ENCODE data around the gene EZH2.

DNA sequence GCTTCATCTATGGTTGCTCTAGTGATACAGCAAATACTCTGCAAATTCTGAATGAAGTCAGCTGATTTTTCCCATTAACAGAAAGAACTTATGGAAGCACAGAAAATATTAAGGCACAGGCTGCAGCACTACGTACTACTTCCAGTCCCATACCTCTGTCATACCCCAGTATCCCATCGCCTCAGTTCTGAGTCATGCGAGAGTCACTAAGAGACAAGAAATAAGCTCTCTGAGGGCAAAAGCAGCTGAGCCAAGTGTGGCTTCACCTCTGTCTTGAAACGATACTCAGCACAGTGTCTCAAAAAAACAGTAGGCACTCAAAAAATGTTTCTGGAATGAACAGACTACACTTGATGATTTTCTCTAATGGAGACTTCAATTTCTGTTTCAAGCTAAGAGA lies 48.2 kb downstream of the EZH2 start:
- TF ChIP-seq, protein P1, sequence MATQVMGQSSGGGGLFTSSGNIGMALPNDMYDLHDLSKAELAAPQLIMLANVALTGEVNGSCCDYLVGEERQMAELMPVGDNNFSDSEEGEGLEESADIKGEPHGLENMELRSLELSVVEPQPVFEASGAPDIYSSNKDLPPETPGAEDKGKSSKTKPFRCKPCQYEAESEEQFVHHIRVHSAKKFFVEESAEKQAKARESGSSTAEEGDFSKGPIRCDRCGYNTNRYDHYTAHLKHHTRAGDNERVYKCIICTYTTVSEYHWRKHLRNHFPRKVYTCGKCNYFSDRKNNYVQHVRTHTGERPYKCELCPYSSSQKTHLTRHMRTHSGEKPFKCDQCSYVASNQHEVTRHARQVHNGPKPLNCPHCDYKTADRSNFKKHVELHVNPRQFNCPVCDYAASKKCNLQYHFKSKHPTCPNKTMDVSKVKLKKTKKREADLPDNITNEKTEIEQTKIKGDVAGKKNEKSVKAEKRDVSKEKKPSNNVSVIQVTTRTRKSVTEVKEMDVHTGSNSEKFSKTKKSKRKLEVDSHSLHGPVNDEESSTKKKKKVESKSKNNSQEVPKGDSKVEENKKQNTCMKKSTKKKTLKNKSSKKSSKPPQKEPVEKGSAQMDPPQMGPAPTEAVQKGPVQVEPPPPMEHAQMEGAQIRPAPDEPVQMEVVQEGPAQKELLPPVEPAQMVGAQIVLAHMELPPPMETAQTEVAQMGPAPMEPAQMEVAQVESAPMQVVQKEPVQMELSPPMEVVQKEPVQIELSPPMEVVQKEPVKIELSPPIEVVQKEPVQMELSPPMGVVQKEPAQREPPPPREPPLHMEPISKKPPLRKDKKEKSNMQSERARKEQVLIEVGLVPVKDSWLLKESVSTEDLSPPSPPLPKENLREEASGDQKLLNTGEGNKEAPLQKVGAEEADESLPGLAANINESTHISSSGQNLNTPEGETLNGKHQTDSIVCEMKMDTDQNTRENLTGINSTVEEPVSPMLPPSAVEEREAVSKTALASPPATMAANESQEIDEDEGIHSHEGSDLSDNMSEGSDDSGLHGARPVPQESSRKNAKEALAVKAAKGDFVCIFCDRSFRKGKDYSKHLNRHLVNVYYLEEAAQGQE (IDR thresholded peaks at IDR 0.05) = no peak
- TF ChIP-seq, protein P2, sequence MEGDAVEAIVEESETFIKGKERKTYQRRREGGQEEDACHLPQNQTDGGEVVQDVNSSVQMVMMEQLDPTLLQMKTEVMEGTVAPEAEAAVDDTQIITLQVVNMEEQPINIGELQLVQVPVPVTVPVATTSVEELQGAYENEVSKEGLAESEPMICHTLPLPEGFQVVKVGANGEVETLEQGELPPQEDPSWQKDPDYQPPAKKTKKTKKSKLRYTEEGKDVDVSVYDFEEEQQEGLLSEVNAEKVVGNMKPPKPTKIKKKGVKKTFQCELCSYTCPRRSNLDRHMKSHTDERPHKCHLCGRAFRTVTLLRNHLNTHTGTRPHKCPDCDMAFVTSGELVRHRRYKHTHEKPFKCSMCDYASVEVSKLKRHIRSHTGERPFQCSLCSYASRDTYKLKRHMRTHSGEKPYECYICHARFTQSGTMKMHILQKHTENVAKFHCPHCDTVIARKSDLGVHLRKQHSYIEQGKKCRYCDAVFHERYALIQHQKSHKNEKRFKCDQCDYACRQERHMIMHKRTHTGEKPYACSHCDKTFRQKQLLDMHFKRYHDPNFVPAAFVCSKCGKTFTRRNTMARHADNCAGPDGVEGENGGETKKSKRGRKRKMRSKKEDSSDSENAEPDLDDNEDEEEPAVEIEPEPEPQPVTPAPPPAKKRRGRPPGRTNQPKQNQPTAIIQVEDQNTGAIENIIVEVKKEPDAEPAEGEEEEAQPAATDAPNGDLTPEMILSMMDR (IDR thresholded peaks at IDR 0.05; ENCODE audit: low read depth, low read length, missing input control) = no peak
- TF ChIP-seq YY1 (IDR thresholded peaks at IDR 0.05) (no peak), RAD21 (IDR thresholded peaks at IDR 0.05) (no peak), EGR1 (IDR thresholded peaks at IDR 0.05; ENCODE audit: low read depth in 2 of 2) (no peak), HNF4G (IDR thresholded peaks at IDR 0.05) (no peak)
- TF ChIP-seq, protein P3, sequence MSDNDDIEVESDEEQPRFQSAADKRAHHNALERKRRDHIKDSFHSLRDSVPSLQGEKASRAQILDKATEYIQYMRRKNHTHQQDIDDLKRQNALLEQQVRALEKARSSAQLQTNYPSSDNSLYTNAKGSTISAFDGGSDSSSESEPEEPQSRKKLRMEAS (IDR thresholded peaks at IDR 0.05) = no peak
- TF ChIP-seq, protein P4, sequence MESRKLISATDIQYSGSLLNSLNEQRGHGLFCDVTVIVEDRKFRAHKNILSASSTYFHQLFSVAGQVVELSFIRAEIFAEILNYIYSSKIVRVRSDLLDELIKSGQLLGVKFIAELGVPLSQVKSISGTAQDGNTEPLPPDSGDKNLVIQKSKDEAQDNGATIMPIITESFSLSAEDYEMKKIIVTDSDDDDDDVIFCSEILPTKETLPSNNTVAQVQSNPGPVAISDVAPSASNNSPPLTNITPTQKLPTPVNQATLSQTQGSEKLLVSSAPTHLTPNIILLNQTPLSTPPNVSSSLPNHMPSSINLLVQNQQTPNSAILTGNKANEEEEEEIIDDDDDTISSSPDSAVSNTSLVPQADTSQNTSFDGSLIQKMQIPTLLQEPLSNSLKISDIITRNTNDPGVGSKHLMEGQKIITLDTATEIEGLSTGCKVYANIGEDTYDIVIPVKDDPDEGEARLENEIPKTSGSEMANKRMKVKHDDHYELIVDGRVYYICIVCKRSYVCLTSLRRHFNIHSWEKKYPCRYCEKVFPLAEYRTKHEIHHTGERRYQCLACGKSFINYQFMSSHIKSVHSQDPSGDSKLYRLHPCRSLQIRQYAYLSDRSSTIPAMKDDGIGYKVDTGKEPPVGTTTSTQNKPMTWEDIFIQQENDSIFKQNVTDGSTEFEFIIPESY (IDR thresholded peaks at IDR 0.05) = no peak
- TF ChIP-seq, protein P5, sequence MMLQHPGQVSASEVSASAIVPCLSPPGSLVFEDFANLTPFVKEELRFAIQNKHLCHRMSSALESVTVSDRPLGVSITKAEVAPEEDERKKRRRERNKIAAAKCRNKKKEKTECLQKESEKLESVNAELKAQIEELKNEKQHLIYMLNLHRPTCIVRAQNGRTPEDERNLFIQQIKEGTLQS (IDR thresholded peaks at IDR 0.05) = no peak

Measured in liver (tissue), 3 donors.